GM19099 (cell line): ENCODE measurements around the gene INTU.

Experiments
- POLR2A ChIP-seq: IDR thresholded peaks from 3 replicates; pipeline ENCODE4 v1.6.1; 2011; ENCODE audit warnings: low read depth; ENCODE audit not compliant: insufficient read length; ENCODE audit errors: extremely low read depth

Gene INTU

GRCh38 chr4:127772769-127773671 is 140.3 kb downstream of the INTU start:
- TF ChIP-seq POLR2A, result no peak

- no peak for TF ChIP-seq POLR2A
Observed at GRCh38 chr4:127775843-127776242, 143.1 kb downstream of the INTU start.
